ENCODE data around the gene RAET1E. TPM values are rescaled to one million over a fixed set of nuclear protein-coding genes. Genes with fewer than 3 reads are reported as not detected.
"Not testable (repeated sequence)": the region's sequence is repeated elsewhere in the genome, so short reads cannot be mapped to it uniquely, and the experiment has no call there.

RAET1E gene
- not detected in 2 replicates for total RNA-seq

GRCh38 chr6:149897855-149898744, at the start of gene RAET1E:
Gene RAET1E, minus strand, starts transcription at chr6:149898113. Its CDS starts 7,212 bp downstream, at chr6:149890901.
- intact Hi-C loops (cut with micrococcal nuclease) = no loop called here

GRCh38 chr6:149947533-149947932, 49.6 kb upstream of the RAET1E start:
- intact Hi-C loops (cut with micrococcal nuclease) = not testable (repeated sequence)

GRCh38 chr6:149946631-149947030, 48.7 kb upstream of the RAET1E start:
- intact Hi-C loops (cut with micrococcal nuclease) = not testable (repeated sequence)

GRCh38 chr6:149945276-149945675, 47.4 kb upstream of the RAET1E start:
- intact Hi-C loops (cut with micrococcal nuclease) = not testable (repeated sequence)

- intact Hi-C loops (cut with micrococcal nuclease) = not testable (repeated sequence)
Measured at GRCh38 chr6:149943321-149943720, 45.4 kb upstream of the RAET1E start.

GRCh38 chr6:149942461-149942829, 44.5 kb upstream of the RAET1E start:
- intact Hi-C loops (cut with micrococcal nuclease) = loop anchor here (1.0 kb wide), 1 partner anchor 21 kb away; the partner anchor contains the start of gene ULBP1

- intact Hi-C loops (cut with micrococcal nuclease) = loop anchor here (1.0 kb wide), 1 partner anchor 21 kb away; the partner anchor contains the start of gene ULBP1
Measured at GRCh38 chr6:149941583-149942460, 43.9 kb upstream of the RAET1E start, which contains the start of gene ULBP2. Gene ULBP2, plus strand, starts transcription at chr6:149942014. Its CDS starts 59 bp downstream, at chr6:149942073.

- intact Hi-C loops (cut with micrococcal nuclease) = no loop called here
Measured at GRCh38 chr6:149940672-149940982, 42.7 kb upstream of the RAET1E start.

- intact Hi-C loops (cut with micrococcal nuclease) = loop anchor here (2.0 kb wide), 1 partner anchor 65 kb away; no protein-coding TSS in a partner anchor
Measured at GRCh38 chr6:149939909-149940671, 42.2 kb upstream of the RAET1E start.

GRCh38 chr6:149939356-149939648, 41.4 kb upstream of the RAET1E start:
- intact Hi-C loops (cut with micrococcal nuclease) = loop anchor here (2.0 kb wide), 1 partner anchor 65 kb away; no protein-coding TSS in a partner anchor

- intact Hi-C loops (cut with micrococcal nuclease) = loop anchor here (2.0 kb wide), 1 partner anchor 66 kb away; no protein-coding TSS in a partner anchor
Measured at GRCh38 chr6:149938571-149939355, 40.9 kb upstream of the RAET1E start.

GRCh38 chr6:149938013-149938570, 40.2 kb upstream of the RAET1E start:
- intact Hi-C loops (cut with micrococcal nuclease) = loop anchor here (2.0 kb wide), 1 partner anchor 67 kb away; no protein-coding TSS in a partner anchor

- intact Hi-C loops (cut with micrococcal nuclease) = no loop called here
Measured at GRCh38 chr6:149936743-149937142, 38.8 kb upstream of the RAET1E start.

GRCh38 chr6:149935668-149936067, 37.8 kb upstream of the RAET1E start:
- intact Hi-C loops (cut with micrococcal nuclease) = loop anchor here (2.0 kb wide), 1 partner anchor 133 kb away; the partner anchor contains the start of gene ULBP3

GRCh38 chr6:149935246-149935645, 37.3 kb upstream of the RAET1E start:
- intact Hi-C loops (cut with micrococcal nuclease) = loop anchor here (2.0 kb wide), 1 partner anchor 134 kb away; the partner anchor contains the start of gene ULBP3

- intact Hi-C loops (cut with micrococcal nuclease) = loop anchor here (1.0 to 5.0 kb wide), 3 partner anchors 83 to 883 kb away; partner anchors contain the start of gene ULBP3
Measured at GRCh38 chr6:149934249-149935156, 36.6 kb upstream of the RAET1E start.

GRCh38 chr6:149933461-149933860, 35.5 kb upstream of the RAET1E start:
- intact Hi-C loops (cut with micrococcal nuclease) = loop anchor here (5.0 kb wide), 1 partner anchor 884 kb away; no protein-coding TSS in a partner anchor

GRCh38 chr6:149933036-149933435, 35.1 kb upstream of the RAET1E start:
- intact Hi-C loops (cut with micrococcal nuclease) = loop anchor here (5.0 kb wide), 1 partner anchor 884 kb away; no protein-coding TSS in a partner anchor

Data from T-helper 2 cell treated with Interferon-gamma antibody and Interleukin-4, amounts not matched to agents 100 ng/mL and 5 ng/mL, for 36 hours (primary cell).